Stimulated activated CD8-positive, alpha-beta memory T cell treated with anti-CD3 and anti-CD28 coated beads, Interleukin-4, amount 100 ng/mL, for 4 hours (primary cell): ENCODE measurements around the gene RAD51B.

Experiments used
- DNase-seq, 2 donors: peaks; one replicate each; pipeline ENCODE4 v3.0.0-alpha.2; 2020; ENCODE audit warnings: low read depth in 2 of 2, low spot score in 1 of 2

The RAD51B gene

DNA sequence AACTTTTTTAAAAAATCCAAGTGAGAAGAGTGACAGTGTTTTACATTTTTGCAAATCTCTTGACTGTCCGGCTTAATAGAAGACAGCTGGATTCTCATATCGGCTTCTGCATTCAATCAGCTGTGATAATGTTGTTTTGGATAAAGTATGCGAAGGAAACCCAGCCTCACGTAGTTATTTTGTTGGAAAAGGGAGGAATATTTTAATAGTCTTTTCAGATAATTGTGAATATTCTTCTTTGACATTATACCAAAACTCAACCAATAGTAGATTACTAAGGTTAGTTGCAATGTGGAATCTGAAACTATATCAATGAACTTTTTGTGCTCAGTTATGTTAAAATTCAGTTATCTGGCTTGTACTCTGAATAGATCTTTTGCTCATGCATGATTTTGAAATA is 696.8 kb downstream of the RAD51B start:
- DNase-seq: no peak

DNA sequence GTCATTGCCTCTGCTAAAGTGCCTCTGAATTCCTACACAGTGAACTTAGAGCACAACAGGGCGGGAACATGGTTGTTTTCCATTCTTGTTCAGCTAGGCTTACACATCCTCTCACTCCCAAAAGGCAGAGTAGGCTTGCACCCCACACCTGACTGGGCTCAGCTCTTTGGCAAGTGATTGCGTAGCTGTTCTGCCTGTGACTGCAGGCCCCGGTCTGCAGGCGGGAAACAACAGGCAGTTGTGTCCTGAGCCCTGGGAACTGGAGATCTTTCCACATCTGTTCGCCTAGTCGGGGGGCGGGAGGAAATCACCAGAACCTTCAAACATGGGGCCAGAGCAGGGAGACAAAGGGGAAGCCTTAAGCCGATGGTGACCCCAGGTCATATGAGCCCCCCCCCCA is 698.6 kb downstream of the RAD51B start:
- DNase-seq: no peak

DNA sequence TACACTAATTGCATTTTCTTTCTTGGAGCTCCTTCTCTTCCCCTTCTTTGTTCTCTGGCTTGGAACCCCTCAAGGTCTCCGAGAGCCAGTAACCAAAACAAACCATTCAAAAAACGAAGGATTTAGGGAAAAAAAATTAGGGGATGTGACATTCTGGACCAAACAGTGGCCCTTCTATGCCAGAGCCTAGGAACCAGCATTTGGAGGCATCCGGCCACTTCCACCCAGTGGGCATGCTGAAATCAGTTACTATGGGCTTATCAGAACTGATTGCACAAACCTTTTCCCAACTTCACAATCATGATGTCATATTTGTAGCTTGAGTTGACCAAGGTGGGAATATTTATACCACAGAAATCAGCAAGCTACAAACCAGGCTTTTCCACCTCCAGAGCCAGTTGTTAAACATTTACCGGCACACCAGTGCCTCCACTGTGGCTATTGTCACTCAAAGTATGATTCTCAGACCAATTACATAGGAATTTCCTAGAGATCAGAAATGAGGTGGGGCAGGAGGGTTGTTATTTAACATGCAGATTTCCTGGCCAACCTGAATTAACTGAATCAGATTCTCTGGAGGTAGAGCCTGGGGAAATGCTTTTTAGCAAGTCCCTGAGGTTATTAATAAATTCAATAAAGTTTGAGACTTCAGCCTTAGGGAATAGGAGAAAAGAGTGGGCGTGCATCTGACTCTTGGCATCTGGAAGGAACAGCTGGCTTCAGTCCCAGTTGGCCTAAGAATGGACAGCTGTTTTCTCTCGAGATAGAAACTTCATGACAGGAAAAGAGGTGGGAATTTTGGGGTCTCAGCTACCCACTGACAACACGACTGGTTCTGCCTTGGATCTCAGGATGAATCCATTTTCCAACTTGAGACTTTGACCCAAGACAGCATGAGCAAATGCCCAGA is 699.4 kb downstream of the RAD51B start:
- no peak for DNase-seq

DNA sequence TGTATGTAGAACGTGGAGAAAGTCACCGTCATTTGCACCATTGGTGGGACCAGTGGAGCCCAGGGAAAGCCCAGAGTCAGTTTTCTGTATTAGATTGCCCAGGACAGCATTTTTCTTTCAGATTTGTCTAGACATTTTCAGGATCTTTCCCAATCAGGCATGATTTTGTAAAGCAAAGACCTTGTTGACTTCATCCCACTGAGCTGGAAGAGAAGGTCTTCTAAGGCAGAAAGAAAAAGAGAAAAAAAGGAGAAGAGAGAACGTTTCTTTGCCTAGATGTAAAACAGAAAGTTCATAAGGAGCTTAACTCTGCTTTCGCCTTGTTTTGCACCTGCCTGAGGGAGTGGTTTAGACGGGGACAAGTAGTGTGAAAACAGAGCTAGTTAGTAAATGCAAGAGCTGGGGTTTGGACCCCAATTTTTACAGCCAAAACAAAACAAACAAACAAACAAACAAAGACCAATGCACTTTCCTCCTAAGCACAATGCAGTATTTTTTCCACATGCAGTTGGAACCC is 700.1 kb downstream of the RAD51B start:
- DNase-seq: no peak

DNA sequence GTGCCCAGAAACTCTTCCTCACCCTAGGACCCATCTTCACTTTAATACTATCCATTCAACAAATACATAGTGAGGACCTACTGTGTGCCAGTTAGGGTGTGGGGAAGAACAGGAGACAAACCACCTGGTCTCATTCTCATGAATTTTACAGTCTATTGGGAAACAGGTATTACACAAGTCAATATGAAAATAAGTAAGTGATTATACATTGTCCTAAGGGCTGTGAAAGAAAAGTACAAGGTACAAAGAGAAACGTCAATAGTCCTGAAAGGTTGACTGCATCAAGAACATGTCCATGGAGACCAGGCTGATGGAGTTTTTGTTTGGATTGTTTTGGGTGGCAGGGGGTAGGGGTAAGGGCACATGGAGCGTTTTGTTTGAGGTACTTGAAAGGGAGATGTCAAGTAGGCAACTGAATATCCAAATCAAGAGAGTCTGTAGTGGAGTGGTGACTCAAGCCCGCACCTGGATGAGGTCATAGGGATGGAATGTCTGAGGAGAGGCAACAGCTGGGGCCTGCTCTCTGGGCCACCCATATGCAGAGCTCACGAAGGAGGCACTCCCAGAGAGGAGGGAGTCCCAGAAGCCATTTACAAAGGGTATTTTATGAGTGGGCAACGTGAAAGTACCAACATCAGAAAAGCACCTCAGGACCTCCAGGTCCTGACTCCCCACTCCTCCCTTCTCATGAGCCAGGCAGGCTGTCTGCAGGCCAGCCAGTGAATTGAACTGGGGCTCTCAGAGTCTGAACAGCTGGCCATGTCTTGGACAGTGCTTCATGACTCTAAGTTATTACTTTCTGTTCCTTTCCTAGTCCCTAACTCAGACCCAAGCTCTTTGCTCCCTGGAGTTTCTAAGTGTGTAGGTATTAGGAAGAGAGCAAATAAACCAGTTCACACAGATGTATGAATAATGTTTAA is 701.3 kb downstream of the RAD51B start:
- DNase-seq: no peak

DNA sequence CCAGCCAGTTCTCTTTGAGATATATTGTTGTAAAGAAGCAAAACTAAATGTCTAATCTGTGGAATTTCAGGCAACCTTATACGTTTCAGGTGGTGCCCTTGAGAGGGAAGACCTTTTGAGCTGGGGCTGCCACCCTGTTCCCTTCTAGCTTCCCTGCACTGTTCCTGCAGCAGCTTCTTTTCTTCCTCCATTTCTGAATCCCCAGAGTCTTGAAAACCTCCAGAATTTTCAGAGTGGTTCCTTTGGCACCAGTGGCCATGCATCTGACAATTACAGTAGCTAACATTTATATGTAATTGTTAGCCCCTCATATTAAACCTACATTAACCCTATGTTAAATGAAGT is 702.0 kb downstream of the RAD51B start:
- DNase-seq: no peak

GRCh38 chr14:68521961-68522509 is 702.5 kb downstream of the RAD51B start:
- DNase-seq: no peak

GRCh38 chr14:68522510-68523325 is 703.1 kb downstream of the RAD51B start:
- no peak for DNase-seq

DNA sequence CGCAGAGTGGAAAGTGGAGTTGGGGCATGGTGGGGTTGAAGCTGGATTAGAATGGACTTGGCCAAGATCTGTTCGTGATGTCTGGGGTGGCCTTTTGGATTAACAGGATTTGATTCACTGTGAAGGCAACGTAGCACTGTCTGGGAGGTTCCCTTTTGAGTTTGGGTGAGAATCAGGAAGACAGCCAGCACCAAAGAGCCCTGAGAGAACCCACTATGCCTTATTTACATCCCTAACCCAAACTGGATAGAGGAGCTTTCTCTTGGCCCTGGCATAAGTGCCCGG is 703.7 kb downstream of the RAD51B start:
- DNase-seq: no peak

GRCh38 chr14:68523989-68524725 is 704.6 kb downstream of the RAD51B start:
- no peak for DNase-seq

DNA sequence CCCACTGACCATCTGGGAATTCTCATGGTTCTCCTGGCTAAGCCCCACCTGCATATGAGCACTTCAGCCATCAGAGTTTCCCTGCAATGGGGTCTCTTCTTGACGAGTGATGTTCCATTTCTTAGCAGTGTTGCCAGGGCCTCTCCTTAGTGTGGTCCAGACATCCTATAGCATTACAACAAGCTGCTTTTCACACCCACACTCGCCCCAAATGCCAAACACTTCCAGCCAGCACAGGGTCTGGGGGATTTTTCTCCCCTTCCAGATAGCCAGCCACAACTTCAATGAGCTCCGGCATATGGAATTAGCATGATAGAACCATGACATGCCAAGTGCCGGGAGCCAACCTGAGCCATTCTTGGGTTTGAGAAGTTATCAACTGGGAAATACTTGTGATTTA is 705.9 kb downstream of the RAD51B start:
- DNase-seq: no peak

GRCh38 chr14:68526512-68527091 is 707.0 kb downstream of the RAD51B start:
- no peak for DNase-seq

DNA sequence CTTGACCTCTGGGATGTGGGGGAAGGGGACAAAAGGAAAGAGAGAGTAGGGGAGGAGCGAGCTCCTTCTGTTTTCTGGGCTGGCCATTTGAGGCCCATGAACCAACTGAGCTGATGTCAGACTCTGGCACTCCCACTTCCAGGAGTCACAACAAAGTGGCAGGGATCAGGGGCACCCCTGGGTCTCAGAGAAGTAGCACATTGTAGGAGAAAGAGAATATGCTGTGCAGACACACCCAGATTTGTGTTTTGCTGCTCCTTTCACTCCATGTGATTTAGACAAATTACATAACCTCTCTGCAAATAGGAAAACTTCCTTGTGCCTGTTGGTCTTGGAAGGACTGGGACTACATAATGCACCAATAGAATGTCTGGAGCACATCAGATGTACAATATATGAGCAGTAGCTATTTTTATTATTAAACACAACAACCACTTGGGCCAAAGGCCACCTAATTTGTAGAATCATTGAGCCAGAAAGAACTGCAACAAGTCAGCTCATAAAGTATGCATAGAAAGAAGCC is 707.8 kb downstream of the RAD51B start:
- no peak for DNase-seq

GRCh38 chr14:68528040-68528687 is 708.6 kb downstream of the RAD51B start:
- DNase-seq: no peak

DNA sequence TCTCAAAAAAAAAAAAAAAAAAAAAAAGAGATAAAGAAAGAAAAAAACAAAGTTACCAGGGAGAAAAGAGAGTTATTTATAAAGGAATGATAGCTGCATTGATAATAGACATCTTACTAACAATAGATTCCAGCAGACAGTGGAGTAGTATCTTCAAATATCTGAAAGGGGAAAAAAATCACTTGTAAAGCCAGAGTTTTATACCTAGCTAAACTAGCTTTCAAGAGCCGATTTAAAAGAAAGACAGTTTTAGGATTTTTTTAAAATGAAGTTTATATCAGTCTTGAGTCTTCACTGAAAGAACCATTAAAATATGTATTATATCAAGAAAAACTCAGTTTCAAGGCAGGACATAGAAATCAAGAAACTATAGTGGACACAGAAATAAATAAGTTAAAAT is 710.9 kb downstream of the RAD51B start:
- no peak for DNase-seq

- DNase-seq: no peak
Measured at GRCh38 chr14:68532496-68532895, 712.9 kb downstream of the RAD51B start.

DNA sequence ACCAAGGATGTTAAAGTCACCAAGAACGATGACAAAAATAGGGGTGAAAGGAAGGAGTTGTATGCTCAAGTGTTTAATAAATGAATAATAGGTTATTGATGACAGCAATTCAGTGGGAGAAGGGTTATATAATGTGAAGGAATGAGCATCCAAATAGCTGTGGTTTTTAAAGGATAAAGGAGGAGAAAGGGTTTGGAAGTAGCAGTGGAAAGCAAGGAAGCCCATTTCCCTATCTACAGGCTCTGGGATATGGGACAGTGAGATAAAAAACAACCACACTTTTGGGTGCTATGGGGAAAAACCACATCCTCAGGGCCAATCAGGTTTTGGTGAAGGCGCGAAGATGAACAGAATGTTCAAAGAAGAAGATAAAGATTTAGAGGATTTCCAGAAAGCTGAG is 714.7 kb downstream of the RAD51B start:
- no peak for DNase-seq

DNA sequence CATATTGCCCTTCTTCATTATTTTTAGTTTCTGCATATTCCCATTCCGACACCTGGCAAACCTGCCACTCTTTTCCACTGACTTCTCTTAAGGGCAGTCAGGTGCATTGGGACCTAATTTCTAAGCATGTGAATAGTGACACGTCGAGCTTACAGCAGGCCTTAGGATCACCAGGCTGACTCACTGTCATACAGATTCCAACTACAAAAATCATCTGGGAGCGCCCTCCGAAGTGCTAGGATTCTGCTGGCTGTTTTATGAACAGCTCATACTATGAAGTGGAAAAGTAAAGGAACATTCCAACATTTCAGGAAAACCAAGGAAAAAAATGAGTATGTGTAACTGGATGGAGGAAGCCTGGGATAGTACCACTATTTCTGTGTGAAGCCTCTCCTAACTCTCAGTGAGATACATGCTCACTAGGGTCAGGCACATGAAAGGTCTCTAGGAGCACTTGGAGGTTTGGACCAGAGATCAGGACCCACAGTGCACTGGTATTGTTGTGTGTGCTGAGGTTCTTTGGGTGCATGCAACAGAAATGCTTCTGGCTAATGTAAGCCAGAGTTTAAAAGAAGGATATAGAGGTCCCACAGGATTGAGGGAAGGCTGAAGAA is 715.9 kb downstream of the RAD51B start:
- DNase-seq: no peak

GRCh38 chr14:68536018-68536410 is 716.4 kb downstream of the RAD51B start:
- no peak for DNase-seq
